Measurements from ENCODE around the gene SLC7A7.
"Not testable (repeated sequence)": the region's sequence is repeated elsewhere in the genome, so short reads cannot be mapped to it uniquely, and the experiment has no call there.

SLC7A7 gene

DNA sequence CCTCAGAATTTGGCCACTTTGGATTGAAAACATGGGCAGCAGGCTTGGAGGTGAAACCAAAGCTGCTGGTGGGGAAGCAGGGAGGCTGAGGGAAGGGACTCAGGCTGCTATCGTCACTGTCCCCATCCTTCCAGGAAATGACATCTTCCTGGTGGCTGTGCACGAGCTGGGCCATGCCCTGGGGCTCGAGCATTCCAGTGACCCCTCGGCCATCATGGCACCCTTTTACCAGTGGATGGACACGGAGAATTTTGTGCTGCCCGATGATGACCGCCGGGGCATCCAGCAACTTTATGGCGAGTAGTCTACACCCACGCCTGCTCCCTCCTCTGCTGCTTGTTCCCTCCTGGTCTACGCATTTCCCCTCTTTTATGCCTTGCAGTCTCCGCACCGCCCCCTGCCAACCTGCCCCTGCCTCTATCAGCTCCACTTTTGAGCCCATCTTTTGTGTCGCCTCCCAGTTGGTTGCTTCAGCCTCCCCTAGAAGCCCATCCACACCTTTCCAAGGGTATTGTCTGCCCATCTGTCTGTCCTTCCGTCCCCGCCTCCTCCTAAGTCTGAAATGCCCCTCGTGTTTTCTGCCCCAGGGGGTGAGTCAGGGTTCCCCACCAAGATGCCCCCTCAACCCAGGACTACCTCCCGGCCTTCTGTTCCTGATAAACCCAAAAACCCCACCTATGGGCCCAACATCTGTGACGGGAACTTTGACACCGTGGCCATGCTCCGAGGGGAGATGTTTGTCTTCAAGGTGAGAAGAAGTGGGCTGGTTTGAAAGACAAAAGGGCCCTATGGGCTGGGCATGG is 28.1 kb upstream of the SLC7A7 start:
- DNase-seq: no peak

DNA sequence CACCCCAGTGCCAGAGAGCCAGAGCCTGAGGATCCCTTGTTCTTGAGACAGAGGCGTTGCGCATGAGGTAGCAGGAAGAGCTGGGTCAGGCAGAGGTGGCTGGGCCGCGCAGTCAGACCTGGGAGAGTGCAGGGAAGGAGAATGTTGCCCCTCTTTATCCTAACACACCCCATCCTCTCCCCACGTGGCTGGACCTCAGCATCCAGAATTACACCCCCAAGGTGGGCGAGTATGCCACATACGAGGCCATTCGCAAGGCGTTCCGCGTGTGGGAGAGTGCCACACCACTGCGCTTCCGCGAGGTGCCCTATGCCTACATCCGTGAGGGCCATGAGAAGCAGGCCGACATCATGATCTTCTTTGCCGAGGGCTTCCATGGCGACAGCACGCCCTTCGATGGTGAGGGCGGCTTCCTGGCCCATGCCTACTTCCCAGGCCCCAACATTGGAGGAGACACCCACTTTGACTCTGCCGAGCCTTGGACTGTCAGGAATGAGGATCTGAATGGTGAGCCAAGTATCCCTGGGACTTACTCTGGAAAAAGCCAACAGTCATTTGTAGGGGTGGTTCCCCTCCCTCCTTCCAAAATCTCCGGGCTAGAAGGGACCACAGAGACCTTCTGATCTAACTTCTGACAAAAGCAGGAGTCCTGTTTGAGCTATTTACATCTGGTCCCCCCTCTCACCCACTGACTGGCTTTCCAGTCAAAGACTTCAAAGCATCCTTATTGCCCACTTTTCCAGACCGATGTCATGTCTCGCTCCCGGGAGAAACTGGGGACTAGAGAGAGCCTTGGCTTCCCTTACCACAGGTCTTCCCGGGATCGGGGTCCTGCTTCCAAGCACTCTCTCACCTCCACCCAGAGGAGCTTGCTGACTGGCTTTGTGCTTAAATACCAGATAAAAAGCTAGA is 27.2 kb upstream of the SLC7A7 start:
- no peak for DNase-seq

DNA sequence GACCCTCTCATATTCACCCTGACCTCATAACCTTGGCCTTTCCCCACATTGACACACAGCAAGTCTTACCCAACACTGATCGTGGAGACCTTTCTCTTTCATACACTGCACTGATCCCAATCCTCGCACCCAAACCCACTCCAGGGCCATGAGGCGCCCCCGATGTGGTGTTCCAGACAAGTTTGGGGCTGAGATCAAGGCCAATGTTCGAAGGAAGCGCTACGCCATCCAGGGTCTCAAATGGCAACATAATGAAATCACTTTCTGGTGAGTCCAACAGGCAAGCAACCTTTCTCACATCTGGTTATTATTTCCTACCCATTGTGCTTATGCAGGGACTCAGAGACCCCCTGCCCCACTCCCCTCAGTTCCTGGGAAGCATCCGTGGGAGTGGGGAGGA is 26.5 kb upstream of the SLC7A7 start:
- DNase-seq: no peak

DNA sequence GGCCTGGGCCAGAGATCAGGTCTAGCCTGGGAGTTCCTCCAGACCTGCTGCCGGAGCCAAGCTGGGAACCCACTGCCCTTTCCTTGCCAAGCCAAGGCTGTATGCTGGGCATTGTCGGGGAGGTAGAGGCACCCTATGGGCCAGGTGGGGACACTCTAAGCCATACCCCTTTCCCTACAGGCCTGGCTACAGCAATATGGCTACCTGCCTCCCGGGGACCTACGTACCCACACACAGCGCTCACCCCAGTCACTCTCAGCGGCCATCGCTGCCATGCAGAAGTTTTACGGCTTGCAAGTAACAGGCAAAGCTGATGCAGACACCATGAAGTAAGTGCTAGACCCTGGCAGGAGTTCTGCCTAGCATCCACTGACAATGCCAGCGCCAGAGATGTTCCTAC is 26.1 kb upstream of the SLC7A7 start:
- no peak for DNase-seq

DNA sequence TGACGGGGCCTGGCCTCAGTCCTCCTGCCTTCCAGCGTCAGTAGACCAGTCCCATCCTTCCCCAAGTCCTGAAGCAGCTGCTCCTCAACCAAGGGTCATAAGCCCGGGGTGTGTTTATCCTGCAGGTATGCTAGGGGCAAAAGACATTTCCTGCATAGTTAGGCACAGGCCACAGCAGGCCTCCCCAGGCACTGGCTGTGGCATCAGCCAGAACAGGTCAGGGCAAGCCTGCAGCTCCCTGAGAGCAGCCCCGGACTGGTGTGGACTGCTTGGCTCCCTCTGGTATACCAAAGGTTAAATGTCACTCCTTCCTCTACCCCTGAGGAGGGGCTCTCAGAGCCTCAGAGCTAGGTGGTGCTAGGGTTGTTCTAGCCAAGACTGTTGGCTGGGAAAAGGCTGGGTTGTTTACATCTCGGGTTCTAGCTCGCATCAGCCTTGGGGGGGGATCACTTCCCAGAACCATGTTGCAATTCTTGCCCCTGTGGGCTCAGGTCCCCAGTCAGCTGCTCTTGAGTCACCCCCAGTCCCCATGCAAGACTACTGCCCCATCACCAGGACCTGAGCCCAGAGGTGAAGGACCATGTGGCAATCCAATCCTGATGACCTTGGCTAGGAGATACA is 24.0 kb upstream of the SLC7A7 start:
- DNase-seq: no peak

DNA sequence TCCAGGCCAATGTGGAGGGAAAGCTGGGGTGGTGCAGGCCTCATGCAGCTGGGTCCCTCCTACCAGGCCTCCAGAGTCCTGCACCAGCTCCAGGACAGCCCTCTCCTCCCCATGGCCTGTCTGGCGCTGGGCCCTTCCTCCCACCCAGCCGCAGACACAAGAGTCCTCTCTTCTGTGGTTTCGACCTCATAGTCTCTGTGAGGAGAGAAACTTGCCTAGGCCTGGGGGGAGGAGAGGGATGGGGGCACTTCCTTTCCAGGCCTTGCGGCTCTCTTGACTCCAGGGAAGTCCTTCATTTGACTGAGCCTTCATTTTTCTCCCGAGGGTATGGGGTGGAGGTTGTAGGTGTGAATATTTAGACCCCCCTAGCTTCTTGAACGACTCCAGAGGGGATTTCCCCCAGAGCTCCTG is 23.4 kb upstream of the SLC7A7 start:
- no peak for DNase-seq

DNA sequence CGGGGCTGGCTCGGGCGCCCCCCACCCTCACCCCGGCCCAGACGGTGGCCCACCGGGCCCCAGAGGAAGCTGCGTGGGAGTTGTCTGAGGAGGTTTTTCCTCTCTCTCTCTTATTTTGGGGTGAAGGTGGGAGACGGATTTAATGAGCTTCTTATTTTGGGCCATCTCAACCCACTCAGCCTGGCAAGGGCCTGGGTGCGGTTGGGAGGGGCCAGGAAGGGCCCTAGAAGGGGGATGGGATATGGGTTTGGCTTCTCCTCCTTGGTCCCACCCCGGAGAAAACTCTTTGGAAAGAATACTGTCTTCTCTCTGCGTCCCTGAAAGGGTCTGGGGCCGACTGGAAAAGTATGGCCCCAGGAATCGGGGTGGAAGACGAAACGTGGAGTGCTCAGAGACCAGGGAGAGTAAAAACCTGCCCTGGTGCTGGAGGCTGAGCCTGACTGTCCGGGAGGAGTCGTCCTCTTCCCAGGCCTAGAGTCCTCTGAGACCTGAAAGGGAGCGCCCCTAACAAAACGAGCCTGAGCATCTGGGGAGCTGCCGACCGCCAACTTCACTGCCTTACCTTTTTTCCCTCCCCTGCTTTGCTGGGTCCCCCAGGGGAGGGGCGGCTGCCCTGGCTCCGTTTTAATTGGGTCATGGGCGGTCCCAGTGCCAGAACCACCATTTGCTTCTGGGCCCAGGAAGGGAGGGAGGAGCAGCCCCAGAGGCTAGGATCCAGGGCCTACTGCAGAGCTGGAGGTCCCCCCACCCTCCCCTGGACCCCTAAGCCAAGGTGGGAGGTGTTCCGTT is 22.7 kb upstream of the SLC7A7 start:
- no peak for DNase-seq

DNA sequence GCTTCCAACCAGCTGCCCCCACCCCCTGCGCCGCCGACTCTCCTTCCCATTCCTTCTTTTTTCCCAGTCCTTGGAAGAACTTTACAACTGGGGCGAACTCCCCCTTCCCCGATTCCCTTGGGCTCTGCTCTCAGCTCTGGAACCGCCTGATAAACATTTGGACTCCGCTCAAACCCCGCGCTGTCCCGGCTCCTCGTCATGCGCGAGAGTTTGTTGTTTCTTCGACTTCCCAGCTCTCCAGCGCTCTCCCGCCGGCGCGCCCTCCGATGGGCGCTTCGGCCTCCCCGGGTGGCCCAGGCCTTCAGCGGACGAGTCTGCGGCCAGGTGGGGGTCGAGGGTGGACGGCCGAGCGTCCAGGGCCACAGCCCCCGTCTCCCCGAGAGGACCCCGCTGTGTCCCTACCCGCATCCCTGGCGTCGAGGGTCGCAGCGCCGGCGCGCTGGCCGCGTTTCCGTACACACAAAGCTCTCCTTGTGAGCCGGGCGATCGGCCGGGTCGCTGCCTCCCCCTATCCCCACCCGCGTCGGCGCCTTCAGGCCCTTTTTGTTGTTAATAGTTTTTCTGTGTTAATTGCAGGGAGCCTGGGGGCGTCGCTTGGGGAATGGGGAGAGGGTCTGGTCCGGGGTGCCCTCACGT is 22.0 kb upstream of the SLC7A7 start:
- DNase-seq: no peak

DNA sequence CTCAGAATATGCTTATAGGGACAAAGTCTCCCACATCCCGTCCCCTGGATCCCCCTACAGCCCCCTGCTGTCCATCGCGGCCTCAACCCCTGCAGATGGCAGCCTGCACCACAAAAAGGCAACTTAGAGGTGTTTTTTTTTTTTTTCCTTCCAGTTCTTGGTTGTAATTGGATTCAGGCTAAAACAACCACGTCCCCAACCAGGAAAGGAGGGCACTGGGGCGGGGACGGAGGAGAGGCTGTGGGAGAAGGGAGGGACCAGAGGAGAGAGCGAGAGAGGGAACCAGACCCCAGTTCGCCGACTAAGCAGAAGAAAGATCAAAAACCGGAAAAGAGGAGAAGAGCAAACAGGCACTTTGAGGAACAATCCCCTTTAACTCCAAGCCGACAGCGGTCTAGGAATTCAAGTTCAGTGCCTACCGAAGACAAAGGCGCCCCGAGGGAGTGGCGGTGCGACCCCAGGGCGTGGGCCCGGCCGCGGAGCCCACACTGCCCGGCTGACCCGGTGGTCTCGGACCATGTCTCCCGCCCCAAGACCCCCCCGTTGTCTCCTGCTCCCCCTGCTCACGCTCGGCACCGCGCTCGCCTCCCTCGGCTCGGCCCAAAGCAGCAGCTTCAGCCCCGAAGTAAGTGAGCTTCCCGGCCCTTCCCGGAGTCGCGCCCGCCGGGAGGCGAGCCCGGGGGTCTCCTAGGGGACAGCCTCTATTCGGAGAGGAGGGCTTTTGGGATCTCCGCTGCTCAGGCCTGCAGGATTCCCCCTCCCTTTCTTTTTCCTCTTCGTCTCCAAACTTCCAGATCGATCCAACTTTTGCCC is 21.3 kb upstream of the SLC7A7 start, which contains the start of gene MMP14:
Gene MMP14 (plus strand): TSS at position 285 of the 813 bp plus-strand sequence. CDS start 233 bp downstream, at position 518.
- DNase-seq: no peak

DNA sequence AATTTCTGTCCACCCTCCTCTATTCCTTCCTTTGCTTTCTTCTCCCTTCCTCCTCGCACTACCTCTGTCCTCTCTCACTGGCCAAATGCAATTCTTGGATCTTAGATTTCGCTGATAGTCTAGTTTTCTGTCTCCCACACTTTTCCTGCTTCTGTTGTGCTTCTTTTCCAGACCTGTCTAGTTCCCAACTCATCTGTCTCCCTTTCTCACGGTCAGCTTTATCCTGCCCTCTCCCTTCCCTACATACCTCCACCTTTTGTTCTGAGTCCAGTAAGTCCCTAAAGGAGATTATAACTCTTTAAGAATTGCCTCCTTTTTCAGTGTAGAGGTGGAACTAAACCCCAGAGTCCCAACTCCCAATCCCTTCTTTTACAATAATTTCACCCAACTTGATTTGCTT is 20.3 kb upstream of the SLC7A7 start:
- no peak for DNase-seq

DNA sequence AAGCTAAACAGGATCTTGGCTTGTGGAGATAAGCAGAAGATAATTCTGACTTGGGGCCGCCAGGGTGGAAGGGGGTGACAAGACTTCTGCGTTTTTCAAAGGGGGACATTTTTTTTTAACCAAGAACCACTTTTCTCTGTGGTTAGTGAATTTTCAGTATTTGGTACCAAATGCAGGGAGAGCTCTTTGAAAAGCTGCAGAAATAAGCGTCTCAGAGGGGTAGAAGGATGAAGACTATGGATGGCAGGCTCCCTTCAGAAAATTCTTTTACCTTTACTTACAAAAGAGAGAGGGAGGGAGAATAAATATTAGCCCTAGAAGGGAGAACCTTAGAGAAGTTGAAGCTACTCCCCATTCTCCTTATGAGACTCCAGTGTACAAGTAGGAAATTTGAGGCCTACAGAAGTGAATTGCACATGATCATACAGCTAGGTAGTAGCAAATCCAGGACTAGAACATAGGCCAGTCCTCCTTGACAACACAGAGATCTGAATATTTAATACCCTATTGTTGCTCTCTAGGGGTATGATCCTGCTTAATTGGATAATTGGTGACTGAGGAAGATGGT is 15.3 kb upstream of the SLC7A7 start:
- no peak for DNase-seq

DNA sequence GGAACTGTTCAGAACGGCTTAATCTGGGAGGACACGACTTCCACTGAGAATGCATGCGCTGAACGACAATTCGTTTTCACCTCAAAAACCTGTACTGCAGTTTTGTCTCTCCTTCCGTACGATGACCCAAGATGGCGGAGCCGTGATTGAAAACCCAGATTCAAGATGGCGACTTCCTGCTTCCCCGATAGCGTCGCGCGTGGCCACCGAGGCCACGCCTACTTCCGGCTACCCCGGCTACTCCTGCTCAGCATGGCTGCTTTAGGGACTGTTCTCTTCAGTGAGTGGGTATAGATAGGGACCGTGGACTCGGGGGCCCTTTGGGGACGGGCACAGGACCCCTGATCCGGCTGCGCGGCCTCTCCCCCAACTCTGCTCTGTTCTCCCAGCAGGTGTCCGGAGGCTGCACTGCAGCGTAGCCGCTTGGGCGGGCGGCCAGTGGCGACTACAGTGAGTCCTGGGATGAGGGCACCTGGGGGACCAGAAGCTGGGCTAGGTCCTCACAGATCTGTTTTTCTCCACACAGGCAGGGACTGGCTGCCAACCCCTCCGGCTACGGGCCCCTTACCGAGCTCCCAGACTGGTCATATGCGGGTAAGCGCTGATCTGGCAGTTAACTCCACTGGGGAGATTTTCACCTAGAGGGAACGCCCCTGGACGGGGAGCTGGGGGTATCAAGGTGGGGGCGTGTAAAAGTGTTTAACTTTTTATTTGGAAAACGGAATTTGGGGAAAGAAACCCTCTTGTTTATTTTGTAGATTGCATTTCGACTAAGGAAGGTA is 14.6 kb upstream of the SLC7A7 start, which contains the start of gene MRPL52:
Gene MRPL52 (plus strand): TSS at position 227 of the 782 bp plus-strand sequence. CDS start 26 bp downstream, at position 253.
- peak; percentile 37 for DNase-seq

DNA sequence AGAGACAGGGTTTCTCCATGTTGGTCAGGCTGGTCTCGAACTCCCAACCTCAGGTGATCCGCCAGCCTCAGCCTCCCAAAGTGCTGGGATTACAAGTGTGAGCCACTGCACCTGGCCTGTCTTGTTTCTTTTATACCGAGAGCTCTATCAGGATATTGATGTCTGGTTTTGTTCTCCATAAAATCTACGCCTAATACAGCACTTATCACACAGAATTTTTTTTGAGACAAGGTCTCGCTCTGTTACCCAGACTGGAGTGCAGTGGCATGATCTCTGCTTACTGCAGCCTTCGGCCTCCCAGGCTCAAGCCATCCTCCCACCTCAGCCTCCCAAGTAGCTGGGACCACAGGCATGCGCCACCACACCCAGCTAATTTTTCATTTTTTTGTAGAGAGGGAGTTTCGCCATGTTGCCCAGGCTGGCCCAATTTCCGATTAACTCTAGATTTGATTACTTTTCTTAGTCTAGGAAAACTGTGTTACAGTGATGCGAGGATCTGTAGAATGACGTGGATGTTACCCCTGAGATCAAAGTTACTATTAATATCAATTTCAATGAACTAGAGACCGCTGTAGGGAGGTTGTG is 13.9 kb upstream of the SLC7A7 start:
- DNase-seq: not testable (repeated sequence)

DNA sequence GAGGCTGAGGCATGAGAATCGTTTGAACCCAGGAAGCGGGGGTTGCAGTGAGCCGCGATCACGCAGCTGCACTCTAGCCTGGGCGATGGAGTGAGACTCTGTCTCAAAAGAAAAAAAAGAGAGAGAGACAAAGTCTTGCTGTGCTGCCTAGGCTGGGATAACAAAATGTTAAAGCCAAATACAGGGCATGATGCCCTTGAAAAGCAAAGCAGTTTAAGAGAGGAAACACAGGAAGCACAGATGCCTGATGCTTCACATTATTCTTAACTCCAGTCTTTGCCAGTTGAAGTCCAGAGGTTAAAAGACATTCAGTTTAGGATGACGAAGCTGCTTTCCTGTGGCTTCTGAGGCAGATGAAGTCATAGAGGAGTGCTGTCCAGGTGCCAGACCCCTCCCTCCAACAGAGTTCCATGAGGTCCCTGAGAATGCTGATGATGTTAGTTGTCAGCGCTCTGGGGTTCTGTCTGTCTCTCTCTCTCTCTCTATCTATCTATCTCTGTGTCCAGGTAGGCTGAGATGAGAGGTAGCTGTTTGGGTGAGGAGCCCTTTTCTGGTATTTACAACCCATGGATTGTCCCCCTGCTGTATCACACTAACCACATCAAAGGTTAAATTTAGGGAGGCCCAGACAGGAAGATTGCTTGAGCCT is 9.6 kb upstream of the SLC7A7 start:
- no peak for DNase-seq

DNA sequence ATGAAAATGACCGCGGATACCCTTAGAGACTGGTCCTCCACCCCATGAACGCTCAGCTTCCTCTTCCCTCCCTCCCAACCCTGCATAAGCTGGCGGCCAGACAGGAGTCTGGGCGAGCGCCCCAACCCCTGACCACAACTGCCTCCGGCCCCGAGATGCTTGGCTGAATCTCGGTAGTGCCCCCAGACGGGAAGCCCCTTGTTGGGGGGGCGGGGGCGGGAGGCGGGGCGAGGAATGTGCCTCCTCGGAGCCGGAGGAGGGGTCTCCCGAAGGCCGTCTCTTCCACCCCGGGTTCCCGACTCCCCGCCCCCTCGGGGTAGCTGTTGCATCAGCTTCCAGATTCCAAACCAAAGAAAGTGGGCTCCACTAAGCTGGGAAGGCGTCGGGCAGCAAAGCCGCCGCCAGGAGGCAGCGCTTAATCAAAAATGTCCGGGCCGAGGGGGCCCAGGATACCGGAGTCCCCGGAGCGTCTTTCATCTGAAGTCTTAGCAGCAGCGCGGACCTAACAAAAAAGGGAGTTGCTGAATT is 7.4 kb upstream of the SLC7A7 start:
- DNase-seq: no peak

DNA sequence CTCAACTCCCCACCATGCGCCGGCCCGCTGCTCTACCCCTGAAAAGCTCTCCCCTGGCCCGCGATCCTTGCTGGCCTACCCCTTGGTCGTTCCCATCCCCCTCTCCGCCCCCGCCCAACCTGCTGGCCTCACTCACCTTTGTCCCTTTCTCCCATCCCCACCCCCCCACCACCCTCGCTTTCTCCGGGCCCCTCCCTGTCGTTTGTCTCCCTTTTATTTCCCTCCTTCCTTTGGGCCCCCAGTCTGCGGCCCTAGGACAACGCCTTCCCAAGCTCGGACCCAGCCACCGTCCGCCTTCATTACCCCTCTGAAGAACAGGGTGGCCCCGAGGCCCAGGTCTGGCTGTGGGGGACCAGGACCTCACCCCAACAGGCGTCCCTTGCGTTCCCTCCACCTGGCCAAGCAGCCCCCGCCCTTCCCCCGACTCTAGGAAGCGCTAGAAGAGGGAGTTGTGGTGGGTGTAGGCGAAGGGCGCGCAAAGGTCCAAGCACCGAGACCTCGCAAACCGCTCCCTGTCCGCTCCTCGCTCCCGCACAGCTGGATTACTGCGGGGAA is 6.9 kb upstream of the SLC7A7 start:
- no peak for DNase-seq

DNA sequence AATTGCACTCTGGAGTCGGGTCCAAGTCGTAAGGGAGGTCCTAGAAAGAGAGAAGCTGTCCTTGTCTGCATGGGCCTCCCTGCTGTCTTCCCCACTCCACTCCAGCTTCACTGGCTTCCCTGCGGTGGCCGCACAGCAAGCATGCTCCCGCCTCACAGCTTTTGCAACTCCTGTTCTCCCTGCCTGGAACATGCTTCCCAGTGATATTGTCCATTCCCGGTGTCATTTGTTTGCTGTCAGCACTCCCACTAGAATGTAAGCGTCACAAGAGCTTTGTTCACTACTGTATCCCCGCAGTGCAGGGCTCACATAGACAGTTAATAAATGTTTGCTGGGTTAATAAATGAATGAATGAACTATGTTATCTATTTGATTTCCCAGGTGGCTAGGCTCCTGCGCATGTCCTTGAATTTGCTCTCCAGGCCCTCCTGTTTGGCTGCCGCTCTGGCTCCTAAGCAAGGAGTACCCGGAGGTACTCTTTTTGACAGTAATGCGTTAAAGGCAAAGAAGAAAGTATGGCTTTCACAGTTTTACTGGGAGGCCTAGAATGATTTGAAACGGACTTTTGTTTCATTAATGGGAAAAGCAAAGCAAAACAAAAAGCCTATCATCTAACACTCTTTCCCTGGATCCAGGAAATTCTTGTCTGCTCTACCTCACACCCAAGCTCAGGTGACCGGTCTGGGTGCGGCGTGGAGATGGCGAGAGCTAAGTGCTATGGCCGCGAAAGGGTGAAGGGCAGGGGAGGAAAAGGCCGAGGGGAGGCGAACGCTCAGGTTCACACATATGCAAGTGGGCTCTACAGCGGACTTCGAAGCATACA is 6.2 kb upstream of the SLC7A7 start:
- no peak for DNase-seq

Measured in NCI-H1436 treated with DMSO at 0.1 percent for 48 hours (cell line).